Testis (tissue), 3 donors: ENCODE data around the gene RNH1. TPM values are rescaled to one million over a fixed set of nuclear protein-coding genes. Genes with fewer than 3 reads are reported as not detected.
"Not testable (repeated sequence)": the region's sequence is repeated elsewhere in the genome, so short reads cannot be mapped to it uniquely, and the experiment has no call there.

Source experiments
- DNase-seq: peaks from one replicate; pipeline ENCODE4 v3.0.0-alpha.2; 2019
- H3K27ac ChIP-seq, 2 donors: fragments of 200-600 bp; sonication (generic); one replicate each; pipeline ENCODE4 v1.5.1; 2019
- H3K27me3 ChIP-seq: fragments of 200-600 bp; sonication (generic); one replicate; pipeline ENCODE4 v1.5.1; 2019
- H3K36me3 ChIP-seq: fragments of 200-600 bp; sonication (generic); one replicate; pipeline ENCODE4 v1.5.1; 2017; ENCODE audit warnings: low read depth; ENCODE audit errors: missing control alignments
- H3K4me1 ChIP-seq: fragments of 200-600 bp; sonication (generic); one replicate; pipeline ENCODE4 v1.5.1; 2019
- H3K4me3 ChIP-seq, 2 donors: fragments of 200-600 bp; sonication (generic); one replicate each; pipeline ENCODE4 v1.5.1; 2017 to 2019
- H3K9me3 ChIP-seq: fragments of 200-600 bp; sonication (generic); one replicate; pipeline ENCODE4 v1.5.1; 2017
- CTCF ChIP-seq, 3 experiments: fragments of 450-650 bp in 2 of 3; fragments of 200-600 bp in 1 of 3; sonication (generic) in 1 of 3; IDR thresholded peaks; one replicate each; pipeline ENCODE4 v1.5.1; 2016 to 2019; ENCODE audit warnings: antibody characterized with exemption in 3 of 3, mild to moderate bottlenecking in 2 of 3, moderate library complexity in 1 of 3
- POLR2A ChIP-seq: fragments of 450-650 bp; IDR thresholded peaks from one replicate; pipeline ENCODE4 v1.6.1; 2017; ENCODE audit warnings: antibody characterized with exemption, mild to moderate bottlenecking, moderate library complexity
- WGBS, 2 donors: methylation state at CpG; one replicate each; pipeline ENCODE4 v1.1.5; 2018; 5-methylcytosine and 5-hydroxymethylcytosine counted together
- intact Hi-C: fragments of 100-400 bp; cut with DNase I; formaldehyde crosslinking; loops from one replicate; pipeline ENCODE4 v1.15.1; 2023; ENCODE audit warnings: low total_unique reads
- polyA plus RNA-seq: library from polyadenylated mRNA; stranded (reverse); fragments of 350-450 nt; fragmentation: Illumina TruSeq; extraction: RNeasy Lipid Tissue Mini Kit (QIAGEN cat#74804); gene quantifications from one replicate; pipeline ENCODE4 v1.2.3, GENCODE V29; 2014; ENCODE audit warnings: low read depth, low replicate concordance; ENCODE audit not compliant: insufficient read depth
- total RNA-seq, 2 donors: library from RNA; depleted of rRNA; stranded (reverse); fragments of >200 nt; gene quantifications; one replicate each; pipeline ENCODE4 v1.2.3, GENCODE V29; 2016

Gene RNH1
- total and polyA plus RNA-seq, 3 donors from 2014 or later, result 210 to 264 (median 211) TPM

GRCh38 chr11:471468-472145 is 35.4 kb downstream of the RNH1 start:
- 91 to 95% methylated on average over 54 to 61 of the region's 61 CpGs for WGBS, 2 donors
- TF ChIP-seq POLR2A, result no peak
- no peak for TF ChIP-seq CTCF (IDR thresholded peaks at IDR 0.05)
- H3K36me3 ChIP-seq, result no peaks in the 10 kb centered on the region
- no peak overlapping the region for H3K27ac ChIP-seq
- no peaks in the 10 kb centered on the region for H3K27me3 ChIP-seq
- intact Hi-C loops, result no loop called here
- no peak for DNase-seq
- H3K9me3 ChIP-seq, result no peaks in the 10 kb centered on the region
- no peak overlapping the region for H3K4me3 ChIP-seq
- peaks cover 18% of the 10 kb centered on the region for H3K4me1 ChIP-seq

- intact Hi-C loops, result no loop called here
- DNase-seq, result peak; percentile 81
- H3K36me3 ChIP-seq, result no peaks in the 10 kb centered on the region
- WGBS, 2 donors, result 49 to 52% methylated on average over 20 to 28 of the region's 28 CpGs
- no peaks in the 10 kb centered on the region for H3K9me3 ChIP-seq
- H3K4me3 ChIP-seq, result no peak overlapping the region
- no peaks in the 10 kb centered on the region for H3K27me3 ChIP-seq
- peaks cover 18% of the 10 kb centered on the region for H3K4me1 ChIP-seq
- H3K27ac ChIP-seq, result peak overlapping the region; percentile 66 to 90
- TF ChIP-seq CTCF (IDR thresholded peaks at IDR 0.05) (peak in 2 of 3 experiments; percentile 21 to 32), POLR2A (no peak)
Observed at GRCh38 chr11:469684-470560, 37.1 kb downstream of the RNH1 start.

GRCh38 chr11:469026-469683 is 37.9 kb downstream of the RNH1 start:
- H3K9me3 ChIP-seq, H3K4me3 ChIP-seq, H3K27me3 ChIP-seq, H3K36me3 ChIP-seq, intact Hi-C loops, DNase-seq: not testable (repeated sequence)
- 46 to 55% methylated on average over 17 to 19 of the region's 19 CpGs for whole genome bisulfite sequencing, 2 donors
- H3K4me1 ChIP-seq, result peaks cover 18% of the 10 kb centered on the region
- peak overlapping the region; percentile 66 to 90 for H3K27ac ChIP-seq

- Histone ChIP-seq H3K27me3 (no peaks in the 10 kb centered on the region), H3K4me1 (peaks cover 18% of the 10 kb centered on the region), H3K36me3 (no peaks in the 10 kb centered on the region), H3K27ac (peak overlapping the region; percentile 66 to 90), H3K4me3 (no peak overlapping the region), H3K9me3 (no peaks in the 10 kb centered on the region)
- 61 to 65% methylated on average over 6 of the region's 6 CpGs for WGBS, 2 donors
- DNase-seq, result peak; percentile 49
- intact Hi-C loops, result no loop called here
- no peak for TF ChIP-seq POLR2A
- no peak for TF ChIP-seq CTCF (IDR thresholded peaks at IDR 0.05)
Observed at GRCh38 chr11:468493-468892, 38.5 kb downstream of the RNH1 start.

DNA sequence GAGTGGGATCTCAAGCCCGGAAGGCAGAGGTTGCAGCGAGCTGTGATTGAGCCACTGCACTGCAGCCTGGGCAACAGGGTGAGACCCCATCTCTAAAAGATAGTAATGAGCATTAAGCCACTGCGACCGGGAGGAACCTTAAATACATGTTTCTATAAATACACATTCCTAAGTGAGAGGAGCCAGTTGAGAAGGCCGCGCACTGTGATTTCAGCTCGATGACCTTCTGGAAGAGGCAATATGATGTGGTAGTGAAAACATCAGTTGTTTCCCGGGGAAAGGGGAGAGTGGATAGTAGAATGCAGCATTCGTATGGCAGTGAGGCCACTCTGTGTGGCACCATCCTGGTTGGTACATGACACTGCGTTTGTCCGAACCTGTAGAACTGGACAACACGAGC is 39.0 kb downstream of the RNH1 start:
- TF ChIP-seq POLR2A (no peak), CTCF (IDR thresholded peaks at IDR 0.05) (no peak)
- no peak for DNase-seq
- H3K4me3 ChIP-seq, result no peak overlapping the region
- intact Hi-C loops, result no loop called here
- WGBS, 2 donors, result 63 to 65% methylated on average over 12 of the region's 12 CpGs
- peaks cover 18% of the 10 kb centered on the region for H3K4me1 ChIP-seq
- H3K9me3 ChIP-seq, result no peaks in the 10 kb centered on the region
- peak overlapping the region in 1 of 2 donors; percentile 90 for H3K27ac ChIP-seq
- no peaks in the 10 kb centered on the region for H3K27me3 ChIP-seq
- H3K36me3 ChIP-seq, result no peaks in the 10 kb centered on the region
